ENCODE data around the gene HEPN1.

DNA sequence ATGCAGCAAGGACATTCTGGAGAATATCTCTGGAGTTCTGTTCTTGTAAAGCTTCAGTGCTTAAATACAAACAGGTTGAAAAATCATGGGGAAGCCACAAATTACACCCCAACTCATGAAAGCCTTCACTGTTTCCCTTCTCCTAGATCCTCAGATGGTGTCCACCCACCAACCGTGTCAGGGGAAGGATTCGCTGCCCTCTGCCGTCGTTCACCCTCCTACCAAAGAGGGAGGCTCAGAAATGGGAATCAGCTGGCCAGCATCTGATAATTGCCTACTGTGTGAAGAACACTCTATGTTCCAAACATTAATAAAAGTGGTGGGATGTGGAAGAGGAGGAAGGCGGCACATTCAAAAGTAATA lies 24.2 kb downstream of the HEPN1 start:
- TF ChIP-seq RCOR1 (IDR thresholded peaks at IDR 0.05; ENCODE audit: low read depth, low read length) (no peak), NR3C1 (IDR thresholded peaks at IDR 0.05) (no peak), JUN (IDR thresholded peaks at IDR 0.05) (no peak), HOXA7 (CRISPR knock-in tag; IDR thresholded peaks at IDR 0.05) (no peak)
- TF ChIP-seq, protein P1, sequence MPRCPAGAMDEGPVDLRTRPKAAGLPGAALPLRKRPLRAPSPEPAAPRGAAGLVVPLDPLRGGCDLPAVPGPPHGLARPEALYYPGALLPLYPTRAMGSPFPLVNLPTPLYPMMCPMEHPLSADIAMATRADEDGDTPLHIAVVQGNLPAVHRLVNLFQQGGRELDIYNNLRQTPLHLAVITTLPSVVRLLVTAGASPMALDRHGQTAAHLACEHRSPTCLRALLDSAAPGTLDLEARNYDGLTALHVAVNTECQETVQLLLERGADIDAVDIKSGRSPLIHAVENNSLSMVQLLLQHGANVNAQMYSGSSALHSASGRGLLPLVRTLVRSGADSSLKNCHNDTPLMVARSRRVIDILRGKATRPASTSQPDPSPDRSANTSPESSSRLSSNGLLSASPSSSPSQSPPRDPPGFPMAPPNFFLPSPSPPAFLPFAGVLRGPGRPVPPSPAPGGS (IDR thresholded peaks at IDR 0.05): no peak
